Lung (tissue), 12 donors: ENCODE data around the gene IL16. TPM values are rescaled to one million over a fixed set of nuclear protein-coding genes. Genes with fewer than 3 reads are reported as not detected.
A peak's percentile ranks its signal among the peaks of the same experiment; 100 is the strongest.

Source experiments
- ATAC-seq: fragments of 200-7000 bp; cut with Tn5 transposase; one replicate; pipeline ENCODE4 v1.9.1; 2020; ENCODE audit warnings: moderate number of reproducible peaks; ENCODE audit not compliant: insufficient read depth, low FRiP score
- DNase-seq, 3 donors: peaks; one replicate each; pipeline ENCODE4 v3.0.0-alpha.2; 2013 to 2017
- H3K27ac ChIP-seq, 2 donors: one replicate each; pipeline ENCODE4 v1.5.1; 2013; ENCODE audit warnings: mild to moderate bottlenecking in 2 of 2, moderate library complexity in 2 of 2, control low read depth in 1 of 2, inconsistent platforms in 1 of 2, low read depth in 1 of 2, low read length in 1 of 2
- H3K27me3 ChIP-seq, 3 donors: one replicate each; pipeline ENCODE4 v1.5.1; 2013; ENCODE audit warnings: low read length in 2 of 3; ENCODE audit not compliant: control insufficient read depth in 3 of 3, insufficient read depth in 3 of 3
- H3K36me3 ChIP-seq, 4 donors: one replicate each; pipeline ENCODE4 v1.5.1; 2013; ENCODE audit warnings: low read length in 4 of 4, mild to moderate bottlenecking in 1 of 4, moderate library complexity in 1 of 4; ENCODE audit not compliant: control insufficient read depth in 4 of 4, insufficient read depth in 4 of 4
- H3K4me1 ChIP-seq, 5 donors: one replicate each; pipeline ENCODE4 v1.5.1; 2013; ENCODE audit warnings: low read length in 5 of 5, mild to moderate bottlenecking in 2 of 5, moderate library complexity in 1 of 5; ENCODE audit not compliant: control insufficient read depth in 5 of 5, insufficient read depth in 5 of 5
- H3K4me3 ChIP-seq: one replicate; pipeline ENCODE4 v1.5.1; 2013; ENCODE audit warnings: mild to moderate bottlenecking, control low read depth, moderate library complexity
- H3K9ac ChIP-seq, 2 donors: one replicate each; pipeline ENCODE4 v1.5.1; 2013; ENCODE audit warnings: low read length in 2 of 2, control low read depth in 1 of 2; ENCODE audit not compliant: insufficient read depth in 1 of 2
- H3K9me3 ChIP-seq, 4 donors: one replicate each; pipeline ENCODE4 v1.5.1; 2013; ENCODE audit warnings: low read length in 3 of 4, mild to moderate bottlenecking in 1 of 4, moderate library complexity in 1 of 4; ENCODE audit not compliant: control insufficient read depth in 4 of 4, insufficient read depth in 3 of 4
- WGBS, 2 donors: extraction: QIAGEN DNeasy Blood & Tissue Kit; methylation state at CpG; one replicate each; pipeline ENCODE4 v1.1.7; 2013; 5-methylcytosine and 5-hydroxymethylcytosine counted together
- polyA plus RNA-seq, 2 donors: library from polyadenylated mRNA; stranded (reverse); fragments of 200-250 nt; gene quantifications; one replicate each; pipeline ENCODE4 v1.2.1, GENCODE V29; 2013
- total RNA-seq, 2 donors: library from RNA; depleted of rRNA in 1 of 2; stranded (reverse); fragments of >200 nt in 1 of 2; gene quantifications; one replicate each; pipeline ENCODE4 v1.2.1, GENCODE V29; 2014 to 2021
- TF ChIP-seq, protein P1 (sequence below): IDR thresholded peaks from 2 replicates; pipeline ENCODE4 v1.5.1; 2012; ENCODE audit warnings: mild to moderate bottlenecking; ENCODE audit errors: control extremely low read depth, extremely low read depth
- donor health status: control.
- donor health status: control.
- donor health status: Bipolar disorder and iron deficiency.
- donor health status: healthy.
- donor health status: DM: yes; HTN: yes; CAD: no.

IL16 gene
- total and polyA plus RNA-seq, 4 donors: 18.8 to 45.4 (median 24.4) TPM

DNA sequence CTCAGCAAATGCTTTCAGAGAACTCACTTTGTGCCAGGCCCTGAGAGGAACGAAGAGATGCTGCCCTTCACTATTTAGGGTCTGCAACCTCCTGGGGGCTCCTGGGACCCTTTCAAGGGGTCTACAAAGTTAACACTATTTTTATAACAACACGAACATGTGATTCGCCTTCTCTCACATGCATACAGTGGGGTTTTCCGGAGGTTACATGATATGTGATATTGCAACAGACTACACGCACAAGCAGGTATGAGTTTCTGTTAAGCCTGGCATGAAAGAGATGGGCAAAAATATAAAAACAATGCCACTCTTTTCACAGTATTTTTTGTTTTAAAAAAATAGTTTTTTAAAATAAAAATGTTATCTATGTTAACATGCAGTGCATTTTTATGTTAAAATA is 117.0 kb downstream of the IL16 start:
- Histone ChIP-seq H3K4me1 (peaks cover 0 to 9% (median 4%) of the 10 kb centered on the region in 5 donors), H3K27ac (no peak overlapping the region), H3K9ac (no peak overlapping the region), H3K4me3 (no peak overlapping the region), H3K27me3 (no peaks in the 10 kb centered on the region), H3K36me3 (peaks cover 0 to 22% (median 14%) of the 10 kb centered on the region in 4 donors), H3K9me3 (no peaks in the 10 kb centered on the region)
- TF ChIP-seq, protein P1, sequence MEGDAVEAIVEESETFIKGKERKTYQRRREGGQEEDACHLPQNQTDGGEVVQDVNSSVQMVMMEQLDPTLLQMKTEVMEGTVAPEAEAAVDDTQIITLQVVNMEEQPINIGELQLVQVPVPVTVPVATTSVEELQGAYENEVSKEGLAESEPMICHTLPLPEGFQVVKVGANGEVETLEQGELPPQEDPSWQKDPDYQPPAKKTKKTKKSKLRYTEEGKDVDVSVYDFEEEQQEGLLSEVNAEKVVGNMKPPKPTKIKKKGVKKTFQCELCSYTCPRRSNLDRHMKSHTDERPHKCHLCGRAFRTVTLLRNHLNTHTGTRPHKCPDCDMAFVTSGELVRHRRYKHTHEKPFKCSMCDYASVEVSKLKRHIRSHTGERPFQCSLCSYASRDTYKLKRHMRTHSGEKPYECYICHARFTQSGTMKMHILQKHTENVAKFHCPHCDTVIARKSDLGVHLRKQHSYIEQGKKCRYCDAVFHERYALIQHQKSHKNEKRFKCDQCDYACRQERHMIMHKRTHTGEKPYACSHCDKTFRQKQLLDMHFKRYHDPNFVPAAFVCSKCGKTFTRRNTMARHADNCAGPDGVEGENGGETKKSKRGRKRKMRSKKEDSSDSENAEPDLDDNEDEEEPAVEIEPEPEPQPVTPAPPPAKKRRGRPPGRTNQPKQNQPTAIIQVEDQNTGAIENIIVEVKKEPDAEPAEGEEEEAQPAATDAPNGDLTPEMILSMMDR: no peak
- DNase-seq (no peak), ATAC-seq (no peak)
- 79 to 85% methylated on average over 5 of the region's 5 CpGs for WGBS, 2 donors

DNA sequence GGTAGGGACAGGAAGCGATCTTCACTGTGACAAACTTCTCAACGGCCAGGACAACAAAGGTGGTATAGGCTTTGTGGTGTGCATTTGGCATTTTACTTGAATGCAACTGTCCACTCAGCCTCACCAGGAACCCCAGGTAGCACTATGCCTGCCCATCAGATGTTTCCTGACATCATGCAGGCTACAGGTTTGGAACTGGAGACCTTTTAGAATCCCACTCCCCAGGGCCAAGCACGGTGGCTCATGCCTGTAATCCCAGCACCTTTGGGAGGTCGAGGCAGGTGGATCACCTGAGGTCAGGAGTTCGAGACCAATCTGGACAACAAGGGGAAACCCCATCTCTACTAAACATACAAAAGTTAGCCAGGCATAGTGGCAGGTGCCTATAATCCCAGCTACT is 117.7 kb downstream of the IL16 start:
- no peak overlapping the region for H3K9ac ChIP-seq

DNA sequence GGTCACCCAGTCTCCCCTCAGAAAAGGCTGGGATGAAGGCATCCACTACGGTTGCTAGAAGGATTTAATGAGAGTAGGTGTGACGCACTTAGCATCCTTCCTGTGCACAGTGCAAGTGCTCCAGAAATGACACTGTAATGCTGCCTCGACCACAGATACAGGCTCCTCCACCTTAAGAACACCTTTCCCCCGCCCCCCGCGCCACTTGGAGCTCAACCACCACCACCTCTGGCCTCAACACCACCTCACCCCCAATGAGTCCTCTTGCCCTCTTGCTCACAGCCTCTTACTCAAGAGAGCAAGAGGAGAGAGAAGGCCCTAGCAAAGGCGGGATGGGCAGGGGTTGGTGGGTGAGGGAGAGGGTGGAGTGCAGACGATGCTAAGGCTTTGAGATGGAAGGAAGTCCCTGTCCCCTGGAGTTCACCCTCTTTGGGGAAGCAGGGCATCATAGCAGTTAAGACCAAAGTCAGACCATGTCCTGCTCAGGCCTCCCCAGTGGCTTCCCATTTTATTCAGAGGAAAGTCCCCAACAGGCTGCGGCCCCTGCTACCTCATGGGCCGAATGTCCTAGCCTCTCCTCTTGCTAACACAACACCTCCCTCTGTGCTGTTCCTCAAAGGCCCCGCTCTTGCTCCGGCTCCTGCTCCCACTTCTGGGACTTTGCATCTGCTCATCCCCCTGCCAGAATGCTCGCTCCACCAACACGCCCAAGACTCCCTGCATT is 118.9 kb downstream of the IL16 start:
- 85 to 88% methylated on average over 14 of the region's 14 CpGs for WGBS, 2 donors
- H3K4me1 ChIP-seq: peaks cover 0 to 9% (median 4%) of the 10 kb centered on the region in 5 donors
- no peaks in the 10 kb centered on the region for H3K27me3 ChIP-seq
- H3K27ac ChIP-seq: no peak overlapping the region
- no peaks in the 10 kb centered on the region for H3K9me3 ChIP-seq
- H3K36me3 ChIP-seq: peaks cover 0 to 18% (median 7%) of the 10 kb centered on the region in 4 donors
- DNase-seq: no peak
- no peak for ATAC-seq
- H3K4me3 ChIP-seq: no peak overlapping the region
- TF ChIP-seq, protein P1: no peak
- no peak overlapping the region for H3K9ac ChIP-seq

More for the DNA sequence above, 117.7 kb downstream of the IL16 start:
- no peaks in the 10 kb centered on the region for H3K27me3 ChIP-seq
- H3K9me3 ChIP-seq: no peaks in the 10 kb centered on the region
- H3K4me3 ChIP-seq: no peak overlapping the region
- H3K27ac ChIP-seq: peak overlapping the region in 1 of 2 donors; percentile 17
- ATAC-seq: no peak
- 91 to 93% methylated on average over 5 of the region's 5 CpGs for WGBS, 2 donors
- DNase-seq: no peak
- peaks cover 0 to 18% (median 8%) of the 10 kb centered on the region in 4 donors for H3K36me3 ChIP-seq
- TF ChIP-seq, protein P1: no peak
- peaks cover 0 to 9% (median 4%) of the 10 kb centered on the region in 5 donors for H3K4me1 ChIP-seq
